NCI-H82 treated with DMSO at 0.1 percent for 48 hours (cell line): Measurements from ENCODE around the gene KLF8.
"Not testable (repeated sequence)": the region's sequence is repeated elsewhere in the genome, so short reads cannot be mapped to it uniquely, and the experiment has no call there.

Experiments
- DNase-seq: peaks from one replicate; lab custom pipeline; 2025; ENCODE audit not compliant: unreplicated experiment; lab: John Stamatoyannopoulos, UW

Gene KLF8

GRCh38 chrX:56232221-56233082 lies at the start of gene KLF8:
Gene KLF8, plus strand, starts transcription at chrX:56232356. Its CDS starts 979 bp downstream, at chrX:56233335.
- no peak for DNase-seq

- not testable (repeated sequence) for DNase-seq
These were observed 25.2 kb upstream of the KLF8 start for GRCh38 chrX:56206945-56207344.

GRCh38 chrX:56211701-56212100 lies 20.5 kb upstream of the KLF8 start:
- no peak for DNase-seq

- DNase-seq, result no peak
These were observed 15.8 kb upstream of the KLF8 start for GRCh38 chrX:56216332-56216731.

- DNase-seq, result no peak
These were observed 12.5 kb upstream of the KLF8 start for GRCh38 chrX:56219700-56220099.

GRCh38 chrX:56221101-56221500 lies 11.1 kb upstream of the KLF8 start:
- DNase-seq, result no peak

GRCh38 chrX:56222473-56223000 lies 9.6 kb upstream of the KLF8 start:
- no peak for DNase-seq

- DNase-seq, result no peak
These were observed 5.2 kb upstream of the KLF8 start for GRCh38 chrX:56226980-56227379.

- DNase-seq, result no peak
These were observed 3.2 kb upstream of the KLF8 start for GRCh38 chrX:56228914-56229313.

GRCh38 chrX:56231537-56232090 lies 542 bp upstream of the KLF8 start:
- no peak for DNase-seq

GRCh38 chrX:56233100-56233499 lies 944 bp downstream of the KLF8 start:
- no peak for DNase-seq

- no peak for DNase-seq
These were observed 1.5 kb downstream of the KLF8 start for GRCh38 chrX:56233682-56234081.

- DNase-seq, result peak; percentile 0
These were observed 16.3 kb downstream of the KLF8 start for GRCh38 chrX:56248492-56248891.

GRCh38 chrX:56253832-56254703 lies 21.9 kb downstream of the KLF8 start:
- no peak for DNase-seq

GRCh38 chrX:56268888-56269287 lies 36.7 kb downstream of the KLF8 start:
- DNase-seq, result no peak

GRCh38 chrX:56278692-56279091 lies 46.5 kb downstream of the KLF8 start:
- no peak for DNase-seq

GRCh38 chrX:56279863-56280262 lies 47.7 kb downstream of the KLF8 start:
- no peak for DNase-seq

- peak; percentile 8 for DNase-seq
These were observed 49.6 kb downstream of the KLF8 start for GRCh38 chrX:56281789-56282188.

GRCh38 chrX:56284269-56284668 lies 52.1 kb downstream of the KLF8 start:
- DNase-seq, result peak; percentile 1

- DNase-seq, result no peak
These were observed 56.5 kb downstream of the KLF8 start for GRCh38 chrX:56288608-56289007.

- no peak for DNase-seq
These were observed 57.3 kb downstream of the KLF8 start for GRCh38 chrX:56289449-56289848.
